GM12878 (cell line): ENCODE results near the gene VWA5B2. TPM values are rescaled to one million over a fixed set of nuclear protein-coding genes. Genes with fewer than 3 reads are reported as not detected.

Source experiments
- ATAC-seq: fragments of 200-7000 bp; cut with Tn5 transposase; 3 replicates; pipeline ENCODE4 v1.9.1; 2020; ENCODE audit warnings: mild to moderate bottlenecking, moderate library complexity
- BruUV-seq: library from RNA; stranded (reverse); fragments of 400-500 nt; replicated peaks from 2 replicates; lab custom pipeline; 2021; lab: Mats Ljungman, UMichigan
- CTCF ChIA-PET: fragments of 300-600 bp; sonication (Branson Sonifier 250); formaldehyde crosslinking; extraction: SDS; loops from one replicate; lab custom pipeline; 2021; ENCODE audit warnings: inconsistent platforms; lab: Yijun Ruan, JAX
- POLR2A ChIA-PET: fragments of 350-600 bp; formaldehyde crosslinking; extraction: SDS; loops from one replicate; lab custom pipeline; 2021; ENCODE audit warnings: inconsistent platforms; lab: Charles Lee
- RAD21 ChIA-PET: fragments of 300-600 bp; sonication (Branson Sonifier 250); formaldehyde crosslinking; loops from one replicate; lab custom pipeline; 2023; ENCODE audit warnings: antibody characterized with exemption; ENCODE audit not compliant: unreplicated experiment; lab: Charles Lee
- SMC1A ChIA-PET: fragments of 300-600 bp; sonication (Branson Sonifier 250); formaldehyde crosslinking; loops from one replicate; lab custom pipeline; 2023; ENCODE audit not compliant: unreplicated experiment, uncharacterized antibody; lab: Charles Lee
- DNase-seq: peaks from one replicate; pipeline ENCODE4 v3.0.0-alpha.2; 2011; ENCODE audit warnings: low read depth, low spot score
- FAIRE-seq: peaks from 3 replicates; lab custom pipeline; 2011; peaks lifted over from hg19 to GRCh38; lab: Jason Lieb, UNC
- H2AFZ ChIP-seq: 2 replicates; pipeline ENCODE4 v1.6.0; 2011; ENCODE audit warnings: low read depth, low read length, control low read depth; ENCODE audit not compliant: control insufficient read depth
- H3K27ac ChIP-seq: 2 replicates; pipeline ENCODE4 v1.5.1; 2011; ENCODE audit warnings: control low read depth; ENCODE audit not compliant: control insufficient read depth, insufficient read depth
- H3K27me3 ChIP-seq, 2 experiments: replicated peaks in 1 of 2; 2 replicates each; pipeline versions ENCODE4 v1.6.0 to v1.6.1; 2011; ENCODE audit warnings: low read length in 1 of 2; ENCODE audit not compliant: control insufficient read depth in 2 of 2, insufficient read depth in 2 of 2
- H3K36me3 ChIP-seq, 2 experiments: 2 replicates each; pipeline ENCODE4 v1.5.1; 2011; ENCODE audit warnings: low read length in 1 of 2; ENCODE audit not compliant: control insufficient read depth in 2 of 2, insufficient read depth in 2 of 2
- H3K4me1 ChIP-seq: 2 replicates; pipeline ENCODE4 v1.6.1; 2011; ENCODE audit warnings: mild to moderate bottlenecking, low read length, moderate library complexity, mixed read lengths; ENCODE audit not compliant: control insufficient read depth, insufficient read depth
- H3K4me2 ChIP-seq: 2 replicates; pipeline ENCODE4 v1.6.0; 2011; ENCODE audit warnings: control low read depth; ENCODE audit not compliant: control insufficient read depth, insufficient read depth
- H3K4me3 ChIP-seq: fragments of 200-600 bp; sonication (generic); 2 replicates; pipeline ENCODE4 v1.5.1; 2016
- H3K79me2 ChIP-seq: 2 replicates; pipeline ENCODE4 v1.6.0; 2011; ENCODE audit warnings: low read length; ENCODE audit not compliant: control insufficient read depth, insufficient read depth
- H3K9ac ChIP-seq: 2 replicates; pipeline ENCODE4 v1.8.0; 2011; ENCODE audit warnings: low read length, control low read depth, mixed read lengths; ENCODE audit not compliant: control insufficient read depth, insufficient read depth
- H3K9me3 ChIP-seq: replicated peaks from 3 replicates; pipeline ENCODE4 v1.5.1; 2011; ENCODE audit warnings: mild to moderate bottlenecking, low read length; ENCODE audit not compliant: control insufficient read depth, insufficient read depth
- H4K20me1 ChIP-seq: 2 replicates; pipeline ENCODE4 v1.6.0; 2011; ENCODE audit not compliant: control insufficient read depth, insufficient read depth
- E4F1 ChIP-seq: fragments of 450-650 bp; IDR thresholded peaks from 2 replicates; pipeline ENCODE4 v1.6.1; 2018; ENCODE audit warnings: borderline replicate concordance, mild to moderate bottlenecking; ENCODE audit not compliant: partially characterized antibody
- IRF3 ChIP-seq: fragments of 450-650 bp; IDR thresholded peaks from 2 replicates; pipeline ENCODE4 v1.6.1; 2014; ENCODE audit warnings: mild to moderate bottlenecking
- SRF ChIP-seq, 2 experiments: IDR thresholded peaks; 2 replicates each; pipeline ENCODE4 v1.6.1; 2011; ENCODE audit warnings: low read depth in 2 of 2, low read length in 2 of 2, mild to moderate bottlenecking in 1 of 2, moderate library complexity in 1 of 2
- USF2 ChIP-seq: IDR thresholded peaks from 2 replicates; pipeline ENCODE4 v1.6.1; 2011; ENCODE audit warnings: low read depth, low read length, improper control_type of control experiment, borderline replicate concordance
- ZNF687 ChIP-seq: fragments of 450-650 bp; IDR thresholded peaks from 2 replicates; pipeline ENCODE4 v1.6.1; 2017; ENCODE audit warnings: mild to moderate bottlenecking, moderate library complexity
- WGBS: methylation state at CpG from one replicate; pipeline ENCODE4 v1.1.6; 2016; ENCODE audit warnings: low lambda C conversion rate; ENCODE audit not compliant: insufficient replicate concordance, insufficient coverage; ENCODE audit errors: missing lambda C conversion rate; 5-methylcytosine and 5-hydroxymethylcytosine counted together
- in situ Hi-C: fragments of 300-500 bp; cut with MboI; formaldehyde crosslinking; loops from 9 replicates; pipeline ENCODE4 v1.14.3; 2018; ENCODE audit warnings: mixed read lengths
- intact Hi-C: fragments of 100-400 bp; cut with micrococcal nuclease; formaldehyde crosslinking; loops from one replicate; pipeline ENCODE4 v1.14.2; 2022; ENCODE audit not compliant: unreplicated experiment
- polyA plus RNA-seq, 11 experiments: library from polyadenylated mRNA; depleted of rRNA in 4 of 11; unstranded in 6 of 11; stranded (reverse) in 5 of 11; fragments of >200 nt; fragmentation: Nextera tagmentation in 4 of 11; fragmentation: Illumina TruSeq in 1 of 11; extraction: Ambion mirVana in 4 of 11; extraction: Trizol in 1 of 11; gene quantifications; 1 replicate in 1 of 11; 2 replicates in 10 of 11; pipeline versions ENCODE4 v1.2.1 to v1.2.3, GENCODE V29; 2011 to 2016; ENCODE audit warnings: inconsistent platforms in 2 of 11, missing spikeins in 2 of 11, low read depth in 1 of 11
- total RNA-seq, 4 experiments: library from RNA; depleted of rRNA in 3 of 4; stranded (reverse); fragments of >200 nt in 3 of 4; fragmentation: Illumina TruSeq in 1 of 4; extraction: Trizol in 1 of 4; gene quantifications; 2 replicates each; pipeline versions ENCODE4 v1.2.1 to v1.2.3, GENCODE V29; 2013 to 2021

VWA5B2 gene
- total and polyA plus RNA-seq, 10 of the 15 experiments (the other 5 are each of a cell fraction or from before 2014, with no cell fraction given) = 0.03 to 0.09 TPM; not detected in 8

GRCh38 chr3:184291044-184291737, 61.8 kb downstream of the VWA5B2 start:
- intact Hi-C loops = no loop called here
- POLR2A ChIA-PET = no interaction called here
- no peak for ATAC-seq

More at GRCh38 chr3:184291044-184291737, 61.8 kb downstream of the VWA5B2 start:
- FAIRE-seq = no peak
- Histone ChIP-seq H3K9ac (no peak overlapping the region), H3K27me3 (no peaks in the 10 kb centered on the region), H4K20me1 (no peaks in the 10 kb centered on the region), H3K4me2 (no peak overlapping the region), H3K9me3 (no peaks in the 10 kb centered on the region), H2AFZ (no peak overlapping the region), H3K36me3 (no peaks in the 10 kb centered on the region)
- no TSS peak for BruUV-seq
- ChIA-PET CTCF (interaction anchor here (1.3 to 1.8 kb wide), 2 partner anchors 14 to 64 kb away, joined by 4 to 5 read pairs; no protein-coding TSS in a partner anchor), RAD21 (interaction anchor here (1.0 to 1.6 kb wide), 2 partner anchors 64 to 395 kb away, joined by 4 to 5 read pairs; no protein-coding TSS in a partner anchor)
- 49% methylated on average over 22 of the region's 22 CpGs for WGBS
- DNase-seq = no peak
- TF ChIP-seq E4F1 = no peak
- no peak for TF ChIP-seq ZNF687
- TF ChIP-seq SRF (IDR thresholded peaks at IDR 0.05; ENCODE audit: low read depth in 2 of 2, low read length in 2 of 2) = no peak
- no peak for TF ChIP-seq IRF3
- TF ChIP-seq USF2 = no peak
- TF ChIP-seq, all 136 proteins: peak for 0
- SMC1A ChIA-PET = no interaction called here
- in situ Hi-C loops = no loop called here
- H3K79me2 ChIP-seq = no peaks in the 10 kb centered on the region
- no peak overlapping the region for H3K27ac ChIP-seq
- no peak overlapping the region for H3K4me3 ChIP-seq
- no peaks in the 10 kb centered on the region for H3K4me1 ChIP-seq
